K562 (cell line): ENCODE results near the gene RPTOR. TPM values are rescaled to one million over a fixed set of nuclear protein-coding genes. Genes with fewer than 3 reads are reported as not detected.

ENCODE experiments used
- ATAC-seq: fragments of 200-7000 bp; cut with Tn5 transposase; 3 replicates; pipeline ENCODE4 v1.9.1; 2020; ENCODE audit warnings: moderate library complexity
- BruUV-seq: library from RNA; stranded (reverse); fragments of 400-500 nt; replicated peaks from 2 replicates; lab custom pipeline; 2021; lab: Mats Ljungman, UMichigan
- CTCF ChIA-PET: fragments of 300-600 bp; formaldehyde crosslinking; extraction: SDS; loops from one replicate; lab custom pipeline; 2021; ENCODE audit warnings: low intra/inter-chr PET ratio; lab: Yijun Ruan, JAX
- POLR2A ChIA-PET: fragments of 300-600, 350-650 bp; sonication (Branson Sonifier 250); formaldehyde crosslinking; extraction: SDS; loops from one replicate; lab custom pipeline; 2021; ENCODE audit warnings: antibody characterized with exemption, inconsistent platforms; lab: Yijun Ruan, JAX
- DNase-seq, 4 experiments: peaks; one replicate each; pipeline versions ENCODE4 v3.0.0 to v3.0.0-alpha.2; 2011 to 2018; ENCODE audit warnings: low spot score in 3 of 4, mixed read lengths in 3 of 4; ENCODE audit errors: extremely low read depth in 1 of 4
- FAIRE-seq: peaks from 2 replicates; lab custom pipeline; 2011; peaks lifted over from hg19 to GRCh38; lab: Jason Lieb, UNC
- H2AFZ ChIP-seq: 2 replicates; pipeline ENCODE4 v1.6.0; 2011; ENCODE audit warnings: low read depth, low read length, control low read depth, inconsistent platforms
- H3K27ac ChIP-seq: fragments of 200-600 bp; 3 replicates; pipeline ENCODE4 v1.8.0; 2011; ENCODE audit warnings: low read depth, mild to moderate bottlenecking, control low read depth, inconsistent platforms, low read length, moderate library complexity, mixed read lengths; ENCODE audit errors: extremely low read depth
- H3K27me3 ChIP-seq, 2 experiments: fragments of 300-600 bp in 1 of 2; 2 replicates in 1 of 2; 3 replicates in 1 of 2; pipeline versions ENCODE4 v1.6.0 to v1.8.0; 2011; ENCODE audit warnings: inconsistent platforms in 2 of 2, low read length in 2 of 2, mild to moderate bottlenecking in 1 of 2, mixed read lengths in 1 of 2, moderate library complexity in 1 of 2; ENCODE audit not compliant: control insufficient read depth in 2 of 2, insufficient read depth in 2 of 2
- H3K36me3 ChIP-seq: fragments of 300-600 bp; 3 replicates; pipeline ENCODE4 v1.8.0; 2011; ENCODE audit warnings: mild to moderate bottlenecking, low read length, inconsistent platforms; ENCODE audit not compliant: control insufficient read depth, insufficient read depth
- H3K4me1 ChIP-seq, 2 experiments: fragments of 200-600 bp in 1 of 2; replicated peaks in 1 of 2; 2 replicates in 1 of 2; 3 replicates in 1 of 2; pipeline versions ENCODE4 v1.5.1 to v1.8.0; 2011; ENCODE audit warnings: inconsistent platforms in 2 of 2, low read length in 2 of 2, mild to moderate bottlenecking in 1 of 2, mixed read lengths in 1 of 2, moderate library complexity in 1 of 2; ENCODE audit not compliant: control insufficient read depth in 2 of 2, insufficient read depth in 2 of 2
- H3K4me2 ChIP-seq: 2 replicates; pipeline ENCODE4 v1.6.1; 2011; ENCODE audit warnings: low read length, control low read depth, inconsistent platforms, mixed read lengths; ENCODE audit not compliant: insufficient read depth
- H3K4me3 ChIP-seq: fragments of 200-600 bp; sonication (generic), shearing (Covaris generic); 2 replicates; pipeline ENCODE4 v1.5.1; 2016; ENCODE audit warnings: control low read depth, inconsistent platforms
- H3K79me2 ChIP-seq: fragments of 200-600 bp; 3 replicates; pipeline ENCODE4 v1.8.0; 2011; ENCODE audit warnings: low read length, inconsistent platforms; ENCODE audit not compliant: control insufficient read depth, insufficient read depth
- H3K9ac ChIP-seq, 2 experiments: 2 replicates each; pipeline versions ENCODE4 v1.6.0 to v1.6.1; 2011; ENCODE audit warnings: low read depth in 2 of 2, low read length in 2 of 2, control low read depth in 1 of 2, inconsistent platforms in 1 of 2, mild to moderate bottlenecking in 1 of 2, mixed read lengths in 1 of 2; ENCODE audit not compliant: insufficient read depth in 1 of 2
- H3K9me1 ChIP-seq: one replicate; pipeline ENCODE4 v1.6.0; 2011; ENCODE audit warnings: inconsistent platforms, mild to moderate bottlenecking, low read length, moderate library complexity; ENCODE audit not compliant: control insufficient read depth, insufficient read depth
- H3K9me3 ChIP-seq: replicated peaks from 2 replicates; pipeline ENCODE4 v1.5.1; 2011; ENCODE audit warnings: low read depth, low read length, inconsistent platforms; ENCODE audit not compliant: control insufficient read depth, insufficient read depth
- H4K20me1 ChIP-seq: replicated peaks from 2 replicates; pipeline ENCODE4 v1.6.1; 2011; ENCODE audit warnings: low read length, inconsistent platforms, mixed read lengths; ENCODE audit not compliant: control insufficient read depth, insufficient read depth
- FOXA3 ChIP-seq, 2 experiments: fragments of 450-650 bp in 1 of 2; sonication (generic) in 1 of 2; formaldehyde crosslinking; IDR thresholded peaks in 1 of 2; conservative IDR thresholded peaks in 1 of 2; 2 replicates each; pipeline versions ENCODE4 v1.4.0 to v1.8.0; 2020 to 2022; ENCODE audit warnings: mild to moderate bottlenecking in 2 of 2, missing genetic modification reagents in 1 of 2
- HDAC6 ChIP-seq: IDR thresholded peaks from 2 replicates; pipeline ENCODE4 v1.6.1; 2012; ENCODE audit warnings: low read depth, mild to moderate bottlenecking, control low read depth, inconsistent platforms, low read length, moderate library complexity
- MLX ChIP-seq, 2 experiments: fragments of 450-650 bp in 1 of 2; sonication (generic) in 1 of 2; formaldehyde crosslinking; conservative IDR thresholded peaks; 2 replicates each; pipeline versions ENCODE4 v1.4.0 to v1.8.1; 2020 to 2022; ENCODE audit warnings: mild to moderate bottlenecking in 1 of 2, missing genetic modification reagents in 1 of 2
- NFATC3 ChIP-seq: fragments of 450-650 bp; IDR thresholded peaks from 2 replicates; pipeline ENCODE4 v1.6.1; 2017; ENCODE audit warnings: mild to moderate bottlenecking
- NR2F6 ChIP-seq: fragments of 450-650 bp; formaldehyde crosslinking; IDR thresholded peaks from 2 replicates; pipeline ENCODE4 v1.4.0; 2020; ENCODE audit warnings: mild to moderate bottlenecking
- OTX1 ChIP-seq: fragments of 450-650 bp; formaldehyde crosslinking; IDR thresholded peaks from 2 replicates; pipeline ENCODE4 v1.4.0; 2022; ENCODE audit warnings: mild to moderate bottlenecking
- PRDM10 ChIP-seq: fragments of 450-650 bp; IDR thresholded peaks from 2 replicates; pipeline ENCODE4 v1.6.1; 2018; ENCODE audit not compliant: partially characterized antibody
- SRSF7 ChIP-seq: fragments of 200-400 bp; formaldehyde crosslinking; optimal IDR thresholded peaks from 2 replicates; pipeline ENCODE3; 2017; ENCODE audit warnings: mild to moderate bottlenecking, low read depth, low read length
- TSHZ1 ChIP-seq: fragments of 250-450 bp; sonication (Bioruptor Pico); IDR thresholded peaks from 2 replicates; pipeline ENCODE4 v1.4.0; 2020; ENCODE audit warnings: mild to moderate bottlenecking, moderate library complexity
- ZBED1 ChIP-seq: IDR thresholded peaks from 2 replicates; pipeline ENCODE4 v1.6.1; 2014
- ZBTB8A ChIP-seq: fragments of 450-650 bp; IDR thresholded peaks from 2 replicates; pipeline ENCODE4 v1.6.1; 2018; ENCODE audit warnings: mild to moderate bottlenecking, moderate library complexity; ENCODE audit not compliant: partially characterized antibody
- ZKSCAN8 ChIP-seq: fragments of 200-800 bp; sonication (Bioruptor generic); IDR thresholded peaks from 2 replicates; pipeline ENCODE4 v1.6.1; 2016; ENCODE audit warnings: missing genetic modification characterization, missing compliant biosample characterization
- ZNF124 ChIP-seq: sonication (generic); formaldehyde crosslinking; IDR thresholded peaks from 2 replicates; pipeline ENCODE4 v1.8.1; 2022; ENCODE audit warnings: missing genetic modification reagents
- ZNF197 ChIP-seq: fragments of 200-800 bp; sonication (Bioruptor generic); IDR thresholded peaks from 2 replicates; pipeline ENCODE4 v1.6.1; 2016; ENCODE audit warnings: low read depth, missing genetic modification characterization, missing compliant biosample characterization
- WGBS: fragments of 100-300 bp; shearing (Covaris generic); methylation state at CpG from one replicate; pipeline ENCODE4 v1.1.6; 2016; ENCODE audit warnings: low coverage, mixed read lengths; ENCODE audit not compliant: insufficient coverage; ENCODE audit errors: missing lambda C conversion rate; 5-methylcytosine and 5-hydroxymethylcytosine counted together
- in situ Hi-C: fragments of 300-500 bp; cut with MboI; formaldehyde crosslinking; loops from 4 replicates; pipeline ENCODE4 v1.15.0; 2018; ENCODE audit warnings: inconsistent platforms, mixed read lengths
- intact Hi-C: fragments of 100-400 bp; cut with micrococcal nuclease; formaldehyde crosslinking; loops from 2 replicates; pipeline ENCODE4 v1.14.2; 2022
- polyA plus RNA-seq, 8 experiments: library from polyadenylated mRNA; depleted of rRNA in 4 of 8; stranded (reverse) in 5 of 8; unstranded in 3 of 8; fragments of >200 nt; fragmentation: Nextera tagmentation in 2 of 8; fragmentation: Illumina TruSeq in 1 of 8; extraction: Ambion mirVana in 2 of 8; extraction: Trizol in 1 of 8; gene quantifications; 2 replicates each; pipeline versions ENCODE4 v1.2.1 to v1.2.3, GENCODE V29; 2011 to 2014; ENCODE audit warnings: inconsistent platforms in 1 of 8, missing spikeins in 1 of 8
- total RNA-seq, 7 experiments: library from RNA; depleted of rRNA in 6 of 7; stranded (reverse); fragments of >200 nt in 6 of 7; fragmentation: Illumina TruSeq in 2 of 7; extraction: Trizol in 2 of 7; gene quantifications; 2 replicates each; pipeline versions ENCODE4 v1.2.1 to v1.2.3, GENCODE V29; 2011 to 2021; ENCODE audit warnings: low replicate concordance in 1 of 7

The RPTOR gene
- total and polyA plus RNA-seq, 9 of the 15 experiments (the other 6 are each of a cell fraction or from before 2014, with no cell fraction given): 0.24 to 54.1 (median 10.2) TPM

GRCh38 chr17:80498920-80499410 lies 45.7 kb upstream of the RPTOR start:
- peak overlapping the region in 1 of 2 experiments; percentile 67; a peak in 1 of 4 replicates for H3K9ac ChIP-seq
- H3K79me2 ChIP-seq: no peaks in the 10 kb centered on the region
- intact Hi-C loops: no loop called here
- no peak overlapping the region for H3K4me2 ChIP-seq
- no peaks in the 10 kb centered on the region for H3K9me1 ChIP-seq
- POLR2A ChIA-PET: interaction anchor here (0.6 kb wide), 1 partner anchor 121 kb away, joined by 3 read pairs; no protein-coding TSS in a partner anchor
- in situ Hi-C loops: no loop called here
- no peak for FAIRE-seq
- TF ChIP-seq MLX (CRISPR knock-in tag; conservative IDR thresholded peaks at IDR 0.05): no peak
- TF ChIP-seq OTX1 (CRISPR knock-in tag): no peak
- no peak for TF ChIP-seq PRDM10
- TF ChIP-seq ZNF124 (CRISPR knock-in tag): no peak
- no peak for TF ChIP-seq ZNF197 (CRISPR knock-in tag)
- no peak for TF ChIP-seq HDAC6
- TF ChIP-seq NFATC3: no peak
- TF ChIP-seq ZKSCAN8 (CRISPR knock-in tag): no peak
- TF ChIP-seq SRSF7: no peak
- no peak for TF ChIP-seq TSHZ1 (CRISPR knock-in tag)
- no peak for TF ChIP-seq NR2F6 (CRISPR knock-in tag)
- no peak for TF ChIP-seq FOXA3 (CRISPR knock-in tag; conservative IDR thresholded peaks at IDR 0.05 in 1 of 2, IDR thresholded peaks at IDR 0.05 in 1 of 2)
- no peak for TF ChIP-seq ZBED1
- TF ChIP-seq ZBTB8A: no peak
- TF ChIP-seq, all 486 proteins: peak for 0
- no peak for ATAC-seq
- no peak overlapping the region for H2AFZ ChIP-seq
- no TSS peak for BruUV-seq
- CTCF ChIA-PET: no interaction called here
- DNase-seq: no peak
- no peaks in the 10 kb centered on the region for H3K9me3 ChIP-seq
- no peaks in the 10 kb centered on the region for H4K20me1 ChIP-seq
- H3K4me3 ChIP-seq: no peak overlapping the region
- H3K4me1 ChIP-seq: peaks cover 0 to 23% of the 10 kb centered on the region in 2 experiments; a peak in 3 of 5 replicates
- H3K36me3 ChIP-seq: no peaks in the 10 kb centered on the region
- WGBS: 17% methylated on average over 11 of the region's 11 CpGs
- peaks cover 31 to 64% of the 10 kb centered on the region in 2 experiments; a peak in 4 of 5 replicates for H3K27me3 ChIP-seq
- H3K27ac ChIP-seq: no peak overlapping the region
